Suppressor macrophage treated with lipopolysaccharide for 4 hours (primary cell): ENCODE data around the gene PNPLA3.
"Not testable (repeated sequence)": the region's sequence is repeated elsewhere in the genome, so short reads cannot be mapped to it uniquely, and the experiment has no call there.

Experiments
- DNase-seq: peaks from one replicate; pipeline ENCODE4 v3.0.0-alpha.2; 2020

Gene PNPLA3

DNA sequence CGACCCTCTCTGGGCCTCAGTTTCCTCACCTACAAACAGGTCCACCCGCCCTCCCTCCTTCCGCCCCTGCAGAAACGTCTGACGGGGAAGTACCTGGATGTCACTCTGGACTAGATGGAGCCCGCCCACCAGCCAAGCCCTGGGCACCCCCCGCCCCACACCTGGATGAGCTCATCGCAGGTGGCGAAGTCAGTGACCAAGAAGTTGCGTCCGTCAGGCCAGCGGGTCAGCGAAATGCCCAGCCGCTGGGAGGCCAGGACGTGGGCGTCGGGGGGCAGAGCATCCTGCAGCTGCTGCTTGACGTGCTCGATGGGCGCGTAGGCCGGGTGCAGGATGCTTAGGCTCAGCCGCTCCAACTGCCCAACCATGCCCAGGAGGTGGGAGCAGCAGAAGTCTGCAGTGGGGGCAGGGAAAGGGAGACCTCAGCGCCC, 32.7 kb upstream of the PNPLA3 start:
- no peak for DNase-seq

DNA sequence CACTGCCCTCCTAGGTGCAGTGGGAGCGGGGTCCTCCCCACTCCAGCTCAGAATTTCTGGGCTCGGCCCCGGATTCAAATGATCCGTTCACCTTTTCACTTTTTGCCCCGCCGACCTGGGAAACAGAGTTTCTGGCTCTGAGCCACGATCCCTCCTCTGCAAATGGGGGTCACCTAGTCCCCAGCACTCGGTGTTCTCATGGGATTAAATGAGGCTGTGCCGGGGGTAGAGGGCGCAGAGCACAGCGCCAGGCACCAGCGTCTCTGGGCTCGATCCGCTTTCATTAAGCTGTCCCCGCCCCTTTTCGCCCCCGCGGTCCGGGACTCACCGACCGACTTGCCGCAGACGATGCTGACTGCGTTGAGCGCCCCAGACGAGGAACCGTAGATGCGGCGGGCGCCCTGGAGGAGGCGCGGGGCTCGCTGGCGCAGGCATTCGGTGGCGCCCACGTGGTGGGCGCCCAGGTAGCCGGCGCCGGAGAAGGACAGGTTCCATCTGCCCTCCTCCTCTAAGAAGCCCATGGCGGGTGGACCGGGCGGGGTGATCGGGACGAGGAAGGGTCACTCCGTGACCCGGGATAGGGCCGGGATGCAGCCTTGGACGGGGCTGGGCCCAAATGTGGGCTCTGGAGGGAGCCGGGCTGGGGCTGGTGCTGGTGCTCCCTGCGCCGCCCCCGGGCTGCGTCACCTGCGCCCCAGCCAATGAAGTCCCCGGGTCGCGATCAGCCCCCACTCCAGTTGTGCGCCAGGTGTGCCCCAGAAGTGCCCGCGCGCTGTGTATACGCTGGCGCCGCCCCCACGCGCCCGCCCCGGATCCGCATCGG, 32.0 kb upstream of the PNPLA3 start, which contains the start of gene PNPLA5:
Gene PNPLA5, minus strand, starts transcription at position 654 of the 823 bp plus-strand sequence. Its CDS starts 133 bp downstream, at position 521.
- peak; percentile 36 for DNase-seq

DNA sequence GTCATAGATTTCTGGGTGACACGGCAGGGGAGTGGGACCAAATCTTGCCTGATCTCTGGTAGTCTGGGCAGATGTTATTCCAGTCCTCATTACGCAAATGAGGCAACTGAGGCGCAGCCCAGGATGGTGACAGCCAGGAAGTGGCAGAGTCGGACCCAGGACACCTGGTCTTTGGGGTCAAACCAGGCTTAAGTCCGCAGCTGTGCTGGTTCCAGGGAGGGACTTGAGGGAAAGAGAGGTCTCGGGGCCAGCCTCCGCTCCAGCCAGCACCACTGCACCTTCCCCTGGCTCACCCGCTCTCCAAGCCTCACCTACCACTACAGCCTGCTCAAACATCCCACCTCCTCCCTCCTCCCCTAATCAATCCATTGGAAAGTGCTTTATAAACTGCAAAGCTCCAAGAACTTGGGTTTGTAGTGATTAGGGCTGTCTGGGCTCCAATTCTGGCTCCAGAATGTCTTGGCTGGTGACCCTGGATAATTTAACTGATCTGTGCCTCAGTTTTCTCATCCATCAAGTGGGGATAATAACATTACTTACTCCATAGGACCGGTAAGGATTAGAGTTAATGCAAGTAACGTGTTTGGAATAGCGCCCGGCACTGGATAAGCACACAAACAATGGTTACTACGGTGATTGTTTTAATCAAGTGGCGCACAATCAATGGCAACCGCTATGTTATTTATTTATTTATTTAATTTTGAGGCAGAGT, 31.3 kb upstream of the PNPLA3 start:
- no peak for DNase-seq

- DNase-seq, result no peak
Measured at GRCh38 chr22:43893266-43893665, 30.3 kb upstream of the PNPLA3 start.

GRCh38 chr22:43894122-43894521, 29.5 kb upstream of the PNPLA3 start:
- no peak for DNase-seq

DNA sequence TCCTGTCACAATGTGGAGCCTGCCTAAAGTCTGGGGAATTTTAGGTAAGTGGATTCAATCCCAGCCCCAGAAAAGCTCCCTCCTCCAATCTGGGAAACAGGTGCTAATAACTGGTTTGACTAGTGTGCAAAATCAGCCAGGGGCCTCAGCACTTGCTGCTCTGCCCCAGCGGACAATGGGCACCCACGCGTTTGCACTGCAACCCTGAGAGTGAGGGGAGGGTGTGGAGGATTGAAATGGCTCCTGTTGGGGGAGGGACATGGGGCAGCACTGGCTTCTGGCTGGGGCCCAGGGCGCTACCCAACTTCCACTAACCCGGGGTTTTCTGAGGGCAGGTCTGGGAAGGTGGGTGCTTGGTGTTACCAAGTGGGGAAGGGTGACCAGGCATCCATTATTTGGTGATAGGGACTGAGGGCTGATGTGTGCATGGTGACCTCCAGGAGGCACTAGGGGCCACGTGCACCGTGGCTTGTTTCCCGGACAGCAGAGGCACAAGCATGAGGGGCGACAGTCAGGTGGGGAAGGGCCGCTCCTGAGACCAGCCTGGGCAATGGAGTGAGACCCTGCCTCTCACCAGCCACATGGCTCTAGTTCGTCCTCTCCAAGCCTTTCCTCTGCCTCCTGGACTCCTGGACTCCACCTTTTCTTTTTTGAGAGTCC, 27.5 kb upstream of the PNPLA3 start:
- no peak for DNase-seq

- no peak for DNase-seq
Measured at GRCh38 chr22:43897751-43898261, 25.8 kb upstream of the PNPLA3 start.

- DNase-seq, result no peak
Measured at GRCh38 chr22:43900206-43900605, 23.4 kb upstream of the PNPLA3 start.

DNA sequence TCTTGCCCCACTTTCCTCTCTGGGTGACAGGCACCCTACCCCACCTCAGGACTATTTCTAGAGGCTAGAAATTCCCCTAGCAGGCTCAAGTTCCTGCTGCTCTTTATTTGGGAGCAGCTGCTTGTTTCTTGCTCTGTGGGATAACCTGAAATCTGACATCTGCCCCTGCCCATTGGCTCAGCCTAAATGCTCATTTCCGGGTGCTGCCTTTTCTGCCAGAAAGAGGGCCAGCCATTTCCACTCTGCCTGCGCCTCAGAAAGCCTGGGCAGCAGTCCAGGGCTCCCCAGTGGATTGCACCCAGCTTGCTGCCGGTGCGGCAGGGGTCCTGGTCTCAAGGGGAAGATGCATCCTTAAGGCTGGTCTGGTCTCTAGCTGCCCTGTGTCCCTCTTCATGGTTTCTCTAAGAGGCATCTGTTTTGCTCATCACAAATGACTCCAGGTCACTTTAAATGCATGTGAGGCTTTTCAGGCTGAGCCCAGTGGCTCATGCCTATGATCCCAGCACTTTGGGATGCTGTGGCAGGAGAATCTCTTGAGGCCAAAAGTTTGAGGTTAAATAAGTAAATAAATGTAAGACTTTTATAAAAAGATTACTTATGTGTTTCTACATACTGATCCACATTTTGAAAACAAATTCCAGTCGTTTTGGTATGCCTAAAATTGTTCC, 21.5 kb upstream of the PNPLA3 start:
- no peak for DNase-seq

DNA sequence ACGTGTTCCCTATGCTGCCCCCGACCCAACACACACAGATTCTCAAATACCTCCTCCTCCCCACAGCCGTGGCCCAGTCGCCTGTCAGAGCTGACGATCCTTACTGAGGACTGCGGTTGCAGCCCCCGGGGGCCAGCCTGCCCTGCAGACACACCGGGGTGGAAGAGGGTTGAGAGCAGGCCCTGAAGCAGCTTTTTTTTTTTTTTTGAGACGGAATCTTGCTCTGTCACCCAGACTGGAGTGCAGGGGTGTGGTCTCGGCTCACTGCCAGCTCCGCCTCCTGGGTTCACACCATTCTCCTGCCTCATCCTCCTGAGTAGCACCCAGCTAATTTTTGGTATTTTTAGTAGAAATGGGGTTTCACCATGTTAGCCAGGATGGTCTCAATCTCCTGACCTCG, 20.6 kb upstream of the PNPLA3 start:
- DNase-seq, result not testable (repeated sequence)

- not testable (repeated sequence) for DNase-seq
Measured at GRCh38 chr22:43904412-43904811, 19.2 kb upstream of the PNPLA3 start.

GRCh38 chr22:43905681-43906080, 17.9 kb upstream of the PNPLA3 start:
- DNase-seq, result no peak

- no peak for DNase-seq
Measured at GRCh38 chr22:43909708-43910107, 13.9 kb upstream of the PNPLA3 start.

GRCh38 chr22:43910178-43910695, 13.4 kb upstream of the PNPLA3 start:
- DNase-seq, result no peak

DNA sequence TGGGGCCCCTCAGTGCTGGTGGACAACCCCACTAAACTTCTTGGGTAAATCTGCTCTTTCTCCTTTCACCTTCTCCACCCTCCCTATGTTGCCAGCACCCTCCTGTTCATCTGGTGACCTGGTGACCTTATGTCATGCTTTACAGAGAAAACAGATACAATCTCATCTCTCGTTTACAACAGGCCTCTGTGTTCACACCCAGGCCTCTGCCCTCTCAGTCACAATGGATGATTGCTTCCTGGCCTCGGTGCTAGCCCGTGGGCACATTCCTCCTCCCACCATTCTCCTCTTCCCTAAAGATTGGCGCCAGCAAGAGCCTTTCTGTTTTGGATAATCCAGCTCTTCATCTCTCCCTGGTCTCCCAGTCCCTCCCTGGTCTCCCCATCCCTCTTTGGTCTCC, 12.3 kb upstream of the PNPLA3 start:
- no peak for DNase-seq

- DNase-seq, result peak; percentile 32
Measured at GRCh38 chr22:43917521-43917920, 6.1 kb upstream of the PNPLA3 start.

GRCh38 chr22:43919106-43919973, 4.3 kb upstream of the PNPLA3 start:
- no peak for DNase-seq

GRCh38 chr22:43921370-43921769, 2.2 kb upstream of the PNPLA3 start:
- DNase-seq, result peak; percentile 10

DNA sequence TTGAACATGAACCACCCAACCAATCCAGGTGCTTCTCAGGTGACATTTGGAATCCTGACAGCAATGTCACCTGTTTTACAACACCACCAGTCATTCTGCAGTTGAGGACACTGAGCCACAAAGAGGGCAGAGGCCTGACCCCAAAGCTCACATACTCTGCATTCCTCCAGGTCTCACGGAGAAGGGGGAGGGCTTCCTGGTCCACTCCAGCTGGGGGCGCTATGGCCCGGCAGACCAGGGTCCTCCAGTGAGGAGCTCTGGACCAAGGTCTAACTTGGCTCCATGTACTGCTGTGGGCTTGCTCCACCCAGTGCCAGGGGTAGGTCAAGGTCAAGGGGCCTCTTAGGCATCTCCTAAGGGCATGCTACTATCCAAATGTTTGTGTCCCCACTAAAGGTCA, 1.5 kb upstream of the PNPLA3 start:
- DNase-seq, result no peak

DNA sequence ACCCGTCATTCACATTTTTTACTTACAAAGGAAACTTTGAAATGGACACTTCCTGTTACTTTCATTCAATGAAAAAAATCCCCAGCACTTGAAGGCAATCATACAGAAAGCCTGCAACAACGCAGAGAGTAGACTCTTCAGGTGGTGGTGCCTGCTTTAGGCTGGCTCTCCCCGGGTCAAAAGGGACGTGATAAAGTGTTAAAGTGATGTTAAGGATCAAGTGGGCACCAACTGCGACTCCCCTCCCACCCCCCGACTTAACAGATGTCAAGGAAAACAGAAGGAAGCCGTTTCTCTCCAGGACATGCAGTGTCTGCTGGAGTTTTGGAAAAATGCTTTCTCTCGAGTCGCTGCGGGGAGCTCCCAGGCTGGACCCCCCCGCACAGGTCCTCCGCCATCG, 414 bp upstream of the PNPLA3 start:
- no peak for DNase-seq

DNA sequence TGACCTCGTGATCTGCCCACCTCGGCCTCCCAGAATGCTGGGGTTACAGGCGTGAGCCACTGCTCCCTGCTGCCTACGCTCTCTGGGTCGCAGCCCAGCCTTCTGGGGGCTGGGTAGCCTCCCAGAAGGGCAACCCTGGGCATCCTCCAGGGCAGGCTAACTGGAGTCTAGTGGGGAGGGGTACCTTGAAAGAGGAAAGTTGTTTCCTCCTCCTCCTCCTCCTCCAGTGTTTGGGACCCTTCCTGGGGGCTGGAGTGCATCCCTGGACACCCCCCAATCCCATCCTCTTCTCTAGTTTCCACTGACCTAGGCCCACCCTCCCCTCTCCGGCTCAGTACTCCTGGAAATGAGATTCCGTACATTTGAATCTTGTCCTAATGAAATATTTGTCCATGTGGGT, 1.3 kb downstream of the PNPLA3 start:
- DNase-seq, result no peak
